Kasumi-1 (cell line): ENCODE measurements around the gene TRAF7.

Source experiments
- DNase-seq, 2 experiments: peaks; one replicate each; lab custom pipeline; 2025; lab: John Stamatoyannopoulos, UW

Gene TRAF7

DNA sequence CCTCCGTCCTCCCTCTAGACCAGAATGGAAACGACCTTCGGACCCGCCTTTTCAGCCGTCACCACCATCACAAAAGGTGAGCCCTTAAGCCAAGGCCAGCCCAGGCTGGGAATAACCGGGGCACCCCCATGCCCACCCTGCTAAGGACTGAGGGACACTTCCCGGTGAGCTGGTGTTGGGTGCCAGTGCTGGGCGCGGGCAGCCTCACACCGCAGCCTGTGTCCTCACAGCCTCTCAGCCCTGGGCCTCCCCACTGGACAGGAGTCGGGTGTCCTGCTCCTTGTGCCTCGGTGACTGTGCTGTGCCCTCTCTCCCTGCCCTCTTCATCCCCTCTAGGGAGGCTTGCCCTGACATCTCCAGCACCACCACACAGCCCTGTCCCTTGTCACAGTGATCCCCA lies 10.3 kb downstream of the TRAF7 start:
- no peak for DNase-seq

DNA sequence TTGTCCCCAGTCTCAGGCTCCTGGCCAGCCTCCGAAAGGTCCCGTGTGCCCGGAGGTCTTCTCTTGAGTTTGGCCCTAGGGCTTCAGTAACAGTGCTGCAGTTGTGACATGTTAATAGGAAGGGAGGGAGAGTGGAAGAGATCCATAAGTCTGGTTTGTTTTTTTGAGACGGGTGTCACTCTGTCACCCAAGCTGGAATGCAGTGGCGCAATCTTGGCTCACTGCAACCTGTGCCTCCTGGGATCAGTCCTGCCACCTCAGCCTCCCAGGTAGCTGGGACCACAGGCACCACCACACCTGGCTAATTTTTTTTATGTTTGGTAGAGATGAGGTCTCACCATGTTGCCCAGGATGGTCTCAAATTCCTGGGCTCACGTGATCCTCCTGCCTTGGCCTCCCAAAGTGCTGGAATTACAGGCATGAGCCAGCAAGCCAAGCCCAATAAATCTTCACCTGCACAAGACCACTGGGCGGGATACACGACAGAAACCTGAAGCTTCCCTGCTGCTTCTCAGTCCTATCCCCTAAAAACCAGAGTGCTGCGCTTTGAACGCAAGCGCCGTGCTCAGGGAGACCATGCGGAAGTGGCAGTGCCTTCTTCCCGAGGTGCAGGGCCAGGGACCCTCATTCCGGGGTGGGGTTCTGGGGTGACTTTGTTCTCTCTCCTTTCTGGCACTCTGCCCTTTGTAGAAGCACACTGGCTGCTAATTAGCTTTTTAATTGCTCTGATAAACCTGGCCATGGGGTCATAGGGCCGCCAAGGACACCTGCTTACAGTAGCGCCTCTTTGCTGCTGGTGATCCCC lies 10.9 kb downstream of the TRAF7 start:
- no peak for DNase-seq

DNA sequence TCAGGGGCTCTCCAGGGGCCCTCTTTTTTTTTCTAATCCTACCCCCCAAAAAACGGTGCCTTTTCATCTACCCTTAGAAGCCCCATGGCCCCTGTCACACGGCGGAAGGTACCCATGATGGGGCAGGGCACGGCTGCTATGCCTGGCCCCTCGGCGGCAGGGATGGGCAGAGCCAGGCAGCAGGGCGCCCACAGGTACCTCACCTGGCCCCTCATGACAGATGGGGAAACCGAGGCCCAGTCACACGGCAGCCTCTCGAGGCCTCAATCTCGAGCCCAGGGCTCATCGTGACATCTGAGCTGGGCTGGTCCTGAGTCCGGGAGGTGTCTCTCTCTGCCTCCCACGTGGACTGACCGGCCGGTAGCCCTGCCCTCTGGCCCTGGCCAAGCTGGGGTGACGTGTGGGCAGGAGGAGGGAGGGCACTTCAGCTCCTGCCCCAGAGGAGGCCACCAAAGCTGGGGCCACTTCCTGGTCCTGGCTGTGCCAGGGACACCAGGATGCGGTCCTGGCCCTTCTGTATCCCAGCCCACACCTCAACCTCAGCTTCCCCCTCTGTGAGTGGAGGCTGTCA lies 11.6 kb downstream of the TRAF7 start:
- no peak for DNase-seq

GRCh38 chr16:2170080-2170479 lies 14.5 kb downstream of the TRAF7 start:
- DNase-seq, result no peak

GRCh38 chr16:2170587-2171435 lies 15.2 kb downstream of the TRAF7 start:
- DNase-seq, result no peak

GRCh38 chr16:2171601-2172178 lies 16.1 kb downstream of the TRAF7 start:
- no peak for DNase-seq

DNA sequence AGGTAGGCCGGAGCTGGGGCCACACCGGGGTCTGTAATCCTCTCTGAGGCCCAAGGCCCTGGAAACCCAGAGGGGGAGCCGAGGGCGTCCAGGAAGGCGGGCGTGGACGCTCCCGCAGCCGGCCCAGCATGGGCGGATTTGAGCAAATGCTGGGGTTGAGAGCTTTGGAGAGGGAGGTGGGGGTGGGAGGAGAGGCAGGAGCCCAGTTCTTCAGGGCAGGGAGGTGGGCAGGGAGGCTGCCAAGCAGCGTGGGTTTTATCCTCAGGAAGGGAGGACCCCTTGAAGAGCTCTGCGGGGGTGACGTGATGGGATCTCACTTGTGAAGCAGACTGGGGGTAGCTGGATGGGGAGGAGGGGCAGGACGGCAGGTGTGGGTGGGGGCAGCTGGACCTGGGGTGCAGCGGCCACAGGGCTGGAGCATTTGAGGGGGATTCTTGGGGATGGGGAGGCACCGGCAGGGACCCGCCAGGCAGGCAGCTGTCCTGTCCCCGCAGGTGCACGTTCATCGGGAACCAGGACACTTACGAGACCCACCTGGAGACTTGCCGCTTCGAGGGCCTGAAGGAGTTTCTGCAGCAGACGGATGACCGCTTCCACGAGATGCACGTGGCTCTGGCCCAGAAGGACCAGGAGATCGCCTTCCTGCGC lies 17.2 kb downstream of the TRAF7 start:
- no peak for DNase-seq

- no peak for DNase-seq
These were observed 17.8 kb downstream of the TRAF7 start for GRCh38 chr16:2173366-2173765.

- DNase-seq, result no peak
These were observed 18.3 kb downstream of the TRAF7 start for GRCh38 chr16:2173916-2174315.

DNA sequence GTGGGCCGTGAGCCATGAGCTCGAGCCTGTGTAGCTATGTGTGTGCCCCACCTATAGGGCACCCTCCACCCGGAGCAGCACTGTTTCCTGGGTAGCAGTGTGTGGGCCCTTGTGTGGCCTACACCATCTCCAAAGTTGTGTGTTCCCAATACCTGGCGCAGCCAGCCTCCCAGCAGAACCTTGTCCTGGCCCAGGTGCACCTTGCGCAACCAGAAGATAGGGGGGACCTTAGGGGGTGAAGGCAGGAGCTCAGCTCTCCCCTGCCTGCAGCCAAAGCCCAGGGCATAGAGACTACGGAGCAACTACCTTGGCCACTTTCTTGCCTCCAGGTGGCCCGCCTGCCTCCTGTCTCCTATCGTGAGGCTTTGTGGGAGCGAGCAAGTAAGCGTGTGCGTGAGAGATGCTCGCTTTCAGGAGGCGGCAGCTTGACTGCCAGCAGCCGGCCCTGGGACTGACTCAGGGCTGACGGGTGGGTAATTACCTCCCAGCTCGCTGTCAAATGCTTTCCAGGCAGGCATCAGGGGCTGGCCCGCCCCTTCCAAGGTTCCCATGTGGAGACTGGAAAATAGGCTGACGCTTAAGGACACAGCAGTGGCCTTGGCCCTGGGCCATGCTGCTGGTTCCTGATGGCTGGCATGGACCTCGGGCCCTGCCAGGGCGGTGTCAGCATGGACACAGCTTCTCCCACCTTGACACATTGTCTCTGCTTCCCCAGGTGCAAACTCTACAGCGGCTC lies 19.0 kb downstream of the TRAF7 start:
- DNase-seq, result no peak

DNA sequence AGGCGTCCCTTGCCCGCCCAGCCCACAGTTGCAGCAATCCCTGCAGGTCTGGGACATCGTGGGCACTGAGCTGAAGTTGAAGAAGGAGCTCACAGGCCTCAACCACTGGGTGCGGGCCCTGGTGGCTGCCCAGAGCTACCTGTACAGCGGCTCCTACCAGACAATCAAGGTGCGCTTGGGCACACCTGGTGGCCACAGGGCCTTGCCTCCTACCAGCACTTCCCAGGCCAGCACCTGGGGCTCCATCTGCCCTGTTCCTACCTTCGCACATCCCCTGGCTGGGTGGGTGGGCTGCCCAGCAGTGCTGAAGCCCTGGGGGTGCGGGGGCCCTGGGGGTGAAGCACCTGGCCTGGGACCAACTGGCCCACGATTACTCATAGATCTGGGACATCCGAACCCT lies 19.9 kb downstream of the TRAF7 start:
- DNase-seq, result no peak

DNA sequence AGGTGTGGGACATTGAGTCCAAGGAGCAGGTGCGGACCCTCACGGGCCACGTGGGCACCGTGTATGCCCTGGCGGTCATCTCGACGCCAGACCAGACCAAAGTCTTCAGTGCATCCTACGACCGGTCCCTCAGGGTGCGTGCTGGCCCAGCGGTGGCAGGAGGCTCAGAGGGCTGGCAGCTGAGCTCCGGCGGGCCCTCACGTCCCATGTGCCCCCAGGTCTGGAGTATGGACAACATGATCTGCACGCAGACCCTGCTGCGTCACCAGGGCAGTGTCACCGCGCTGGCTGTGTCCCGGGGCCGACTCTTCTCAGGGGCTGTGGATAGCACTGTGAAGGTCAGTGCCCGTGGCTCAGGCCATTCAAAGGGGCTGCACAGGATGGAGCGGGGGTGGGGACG lies 20.5 kb downstream of the TRAF7 start:
- DNase-seq, result no peak

GRCh38 chr16:2177101-2177500 lies 21.5 kb downstream of the TRAF7 start:
- DNase-seq, result no peak

- DNase-seq, result no peak
These were observed 22.0 kb downstream of the TRAF7 start for GRCh38 chr16:2177561-2177960.

- DNase-seq, result no peak
These were observed 22.9 kb downstream of the TRAF7 start for GRCh38 chr16:2178321-2179106.

DNA sequence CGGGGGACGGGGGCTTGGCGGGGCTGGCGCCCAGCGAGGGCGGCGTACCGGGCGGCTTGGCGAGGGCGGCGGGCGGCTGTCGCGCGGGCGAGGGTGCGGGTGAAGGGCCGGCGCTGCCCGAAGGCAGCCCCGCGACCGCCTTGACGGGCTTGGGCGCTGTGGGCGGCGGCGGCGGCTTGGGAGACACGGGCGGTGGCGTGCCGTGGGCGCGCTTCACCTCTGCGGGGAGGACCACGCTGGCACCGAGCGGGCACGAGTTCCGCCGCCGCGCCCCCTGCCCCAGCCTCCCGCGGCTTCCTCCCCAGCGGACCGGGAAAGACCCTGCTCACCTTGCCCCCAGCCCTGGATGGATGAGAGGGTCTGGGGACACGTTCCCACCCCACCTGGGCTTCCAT lies 23.5 kb downstream of the TRAF7 start:
- no peak for DNase-seq

DNA sequence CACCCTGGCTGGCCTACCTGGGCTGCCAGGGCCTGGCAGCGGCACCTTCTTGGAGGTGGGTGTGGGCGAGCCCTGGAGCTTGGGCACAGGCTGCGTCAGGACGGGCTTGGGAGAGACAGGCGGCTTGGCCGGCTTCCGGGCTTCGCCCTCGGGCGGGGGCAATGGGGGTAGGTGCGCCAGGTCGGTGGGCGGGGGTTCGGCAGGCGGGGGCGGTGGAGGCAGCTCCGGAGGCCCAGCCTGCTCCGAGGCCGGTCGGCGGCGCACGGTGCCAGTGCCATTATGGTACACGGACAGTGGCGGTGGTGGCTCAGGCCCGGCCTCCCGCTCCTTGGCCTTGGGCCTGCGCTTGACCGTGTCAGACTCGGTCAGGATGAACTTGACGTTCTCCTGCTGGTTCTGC lies 24.0 kb downstream of the TRAF7 start:
- DNase-seq, result no peak

DNA sequence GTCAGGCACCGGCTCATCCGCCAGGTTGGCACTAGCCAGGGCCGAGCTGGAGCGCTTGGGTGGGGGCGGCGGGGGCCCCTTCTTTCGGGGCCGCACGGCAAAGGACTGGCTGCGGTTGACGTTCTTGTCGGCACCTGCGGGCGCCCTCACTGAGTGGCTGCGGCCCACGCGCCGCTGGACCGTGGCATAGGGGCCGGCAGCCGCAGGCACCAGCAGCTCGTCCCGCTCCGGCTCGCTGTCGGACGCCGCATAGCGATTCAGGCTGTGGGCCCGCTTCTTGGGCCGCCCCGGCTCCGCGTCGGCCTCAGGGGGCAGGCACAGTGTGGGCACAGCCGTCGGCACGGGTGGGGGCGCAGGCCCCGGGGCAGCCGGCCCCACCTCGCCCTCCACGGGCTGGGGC lies 24.9 kb downstream of the TRAF7 start:
- no peak for DNase-seq

GRCh38 chr16:2180962-2181923 lies 25.7 kb downstream of the TRAF7 start:
- DNase-seq, result no peak
